GM21619 (cell line): ENCODE measurements around the gene LRFN3.
"Not testable (repeated sequence)": the region's sequence is repeated elsewhere in the genome, so short reads cannot be mapped to it uniquely, and the experiment has no call there.

Experiments
- ATAC-seq: cut with Tn5 transposase; IDR thresholded peaks from one replicate; pipeline ENCODE4 v1.9.1; 2021; ENCODE audit not compliant: unreplicated experiment

LRFN3 gene

DNA sequence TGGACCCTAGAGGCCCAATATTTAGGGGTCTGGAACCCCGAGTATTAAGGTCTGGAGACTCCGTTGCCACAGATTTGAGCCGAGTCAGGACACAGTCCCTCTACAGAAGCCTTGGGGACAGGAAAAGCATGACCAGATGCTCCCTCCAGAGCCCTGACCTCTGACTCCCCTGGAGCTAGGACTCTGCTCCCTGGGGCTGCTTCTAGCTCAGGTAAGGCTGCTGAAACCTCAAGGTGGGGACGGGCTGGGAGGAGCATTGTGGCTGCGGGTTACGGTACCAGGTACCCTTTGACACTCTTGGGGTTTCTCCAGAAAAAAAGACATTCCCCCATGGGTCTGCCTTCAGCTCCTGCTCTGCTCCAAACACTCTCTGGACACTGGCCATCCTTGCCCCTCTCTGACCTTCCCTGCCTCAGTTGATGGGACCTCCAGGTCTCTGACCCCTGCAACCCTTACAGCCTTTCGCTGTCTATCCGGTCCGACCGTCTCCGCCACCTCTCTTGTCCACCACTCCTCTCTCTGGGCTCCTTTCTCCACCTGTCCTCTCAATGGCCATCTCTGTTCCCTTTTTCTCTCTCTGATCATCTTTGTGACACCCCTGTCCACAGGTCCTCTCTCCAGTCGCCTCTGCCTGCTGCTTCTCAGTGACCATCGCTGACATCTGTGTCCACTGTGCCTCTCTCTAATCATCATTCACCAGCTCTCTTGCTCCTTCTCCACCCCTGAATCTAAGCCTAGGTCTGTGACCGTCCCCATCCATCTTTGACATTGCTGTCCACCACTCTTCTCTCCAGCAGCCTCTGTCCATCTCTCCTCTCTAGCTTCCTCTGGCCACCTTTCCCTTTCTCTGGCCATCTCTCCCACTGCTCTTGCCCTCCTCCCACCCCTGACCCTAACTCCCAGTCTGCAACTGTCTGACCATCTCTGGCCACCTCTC lies 1.4 kb downstream of the LRFN3 start:
- no peak for ATAC-seq

DNA sequence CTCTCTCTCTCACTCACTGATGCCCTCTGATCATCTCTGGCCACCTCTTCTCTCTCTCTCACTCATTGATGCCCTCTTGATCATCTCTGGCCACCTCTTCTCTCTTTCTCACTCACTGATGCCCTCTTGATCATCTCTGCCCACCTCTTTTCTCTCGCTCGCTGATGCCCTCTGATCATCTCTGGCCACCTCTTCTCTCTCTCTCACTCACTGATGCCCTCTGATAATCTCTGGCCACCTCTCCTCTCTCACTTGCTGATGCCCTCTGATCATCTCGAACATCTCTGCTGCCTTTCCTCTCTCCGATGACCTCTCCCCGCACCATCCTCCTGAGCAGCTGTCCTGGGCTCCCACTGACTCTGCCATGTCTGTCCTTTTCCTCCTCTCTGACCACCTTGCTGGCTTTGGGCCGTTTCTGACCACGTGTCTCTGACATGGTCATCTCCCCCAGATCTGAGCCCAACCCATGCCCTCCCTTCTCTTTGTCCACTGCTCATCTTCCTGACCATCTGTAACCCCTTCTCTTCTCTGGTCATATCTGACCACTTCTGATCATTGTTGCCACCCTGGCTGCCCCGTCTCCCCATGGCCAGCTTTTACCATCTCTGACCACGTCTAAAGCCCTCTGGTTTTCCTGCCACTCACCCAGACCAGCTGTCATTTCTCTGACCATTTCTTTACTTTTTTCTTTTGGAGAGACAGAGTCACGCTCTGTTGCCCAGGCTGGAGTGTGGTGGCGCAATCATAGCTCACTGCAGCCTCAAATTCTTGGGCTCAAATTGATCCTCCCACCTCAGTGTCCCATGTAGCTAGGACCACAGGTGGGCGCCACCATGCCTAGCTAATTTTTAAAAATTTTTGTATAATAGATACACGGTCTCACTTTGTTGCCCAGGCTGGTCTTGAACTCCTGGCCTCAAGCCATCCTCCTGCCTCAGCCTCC lies 2.4 kb downstream of the LRFN3 start:
- ATAC-seq, result no peak

DNA sequence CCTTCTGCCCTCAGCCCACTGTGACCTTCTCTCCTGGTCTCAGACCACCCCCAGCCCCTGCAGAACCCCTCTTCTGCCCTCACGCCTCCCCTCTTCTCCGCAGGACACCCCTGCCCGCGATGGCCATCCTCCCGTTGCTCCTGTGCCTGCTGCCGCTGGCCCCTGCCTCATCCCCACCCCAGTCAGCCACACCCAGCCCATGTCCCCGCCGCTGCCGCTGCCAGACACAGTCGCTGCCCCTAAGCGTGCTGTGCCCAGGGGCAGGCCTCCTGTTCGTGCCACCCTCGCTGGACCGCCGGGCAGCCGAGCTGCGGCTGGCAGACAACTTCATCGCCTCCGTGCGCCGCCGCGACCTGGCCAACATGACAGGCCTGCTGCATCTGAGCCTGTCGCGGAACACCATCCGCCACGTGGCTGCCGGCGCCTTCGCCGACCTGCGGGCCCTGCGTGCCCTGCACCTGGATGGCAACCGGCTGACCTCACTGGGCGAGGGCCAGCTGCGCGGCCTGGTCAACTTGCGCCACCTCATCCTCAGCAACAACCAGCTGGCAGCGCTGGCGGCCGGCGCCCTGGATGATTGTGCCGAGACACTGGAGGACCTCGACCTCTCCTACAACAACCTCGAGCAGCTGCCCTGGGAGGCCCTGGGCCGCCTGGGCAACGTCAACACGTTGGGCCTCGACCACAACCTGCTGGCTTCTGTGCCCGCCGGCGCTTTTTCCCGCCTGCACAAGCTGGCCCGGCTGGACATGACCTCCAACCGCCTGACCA lies 3.3 kb downstream of the LRFN3 start:
- no peak for ATAC-seq

DNA sequence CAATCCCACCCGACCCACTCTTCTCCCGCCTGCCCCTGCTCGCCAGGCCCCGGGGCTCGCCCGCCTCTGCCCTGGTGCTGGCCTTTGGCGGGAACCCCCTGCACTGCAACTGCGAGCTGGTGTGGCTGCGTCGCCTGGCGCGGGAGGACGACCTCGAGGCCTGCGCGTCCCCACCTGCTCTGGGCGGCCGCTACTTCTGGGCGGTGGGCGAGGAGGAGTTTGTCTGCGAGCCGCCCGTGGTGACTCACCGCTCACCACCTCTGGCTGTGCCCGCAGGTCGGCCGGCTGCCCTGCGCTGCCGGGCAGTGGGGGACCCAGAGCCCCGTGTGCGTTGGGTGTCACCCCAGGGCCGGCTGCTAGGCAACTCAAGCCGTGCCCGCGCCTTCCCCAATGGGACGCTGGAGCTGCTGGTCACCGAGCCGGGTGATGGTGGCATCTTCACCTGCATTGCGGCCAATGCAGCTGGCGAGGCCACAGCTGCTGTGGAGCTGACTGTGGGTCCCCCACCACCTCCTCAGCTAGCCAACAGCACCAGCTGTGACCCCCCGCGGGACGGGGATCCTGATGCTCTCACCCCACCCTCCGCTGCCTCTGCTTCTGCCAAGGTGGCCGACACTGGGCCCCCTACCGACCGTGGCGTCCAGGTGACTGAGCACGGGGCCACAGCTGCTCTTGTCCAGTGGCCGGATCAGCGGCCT lies 4.1 kb downstream of the LRFN3 start:
- ATAC-seq, result no peak

DNA sequence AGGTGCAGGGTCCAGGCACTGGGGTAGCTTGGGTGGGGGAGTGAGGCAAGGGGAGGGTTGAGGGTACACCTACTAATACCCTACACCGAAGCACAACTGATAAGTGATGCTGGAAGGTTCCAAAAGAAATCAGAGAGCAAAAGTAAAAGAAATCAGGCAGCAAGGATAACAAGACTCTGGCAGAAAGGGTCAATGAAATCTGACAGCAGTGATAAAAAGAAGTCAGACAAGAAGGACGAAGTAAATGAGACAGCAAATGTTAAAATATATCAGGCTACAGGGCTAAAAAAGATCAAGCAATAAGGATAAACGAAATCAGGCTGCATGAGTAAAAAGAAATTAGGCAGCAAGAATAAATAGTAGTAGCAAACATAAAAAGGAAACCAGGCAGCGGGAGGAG lies 4.7 kb downstream of the LRFN3 start:
- ATAC-seq, result no peak

DNA sequence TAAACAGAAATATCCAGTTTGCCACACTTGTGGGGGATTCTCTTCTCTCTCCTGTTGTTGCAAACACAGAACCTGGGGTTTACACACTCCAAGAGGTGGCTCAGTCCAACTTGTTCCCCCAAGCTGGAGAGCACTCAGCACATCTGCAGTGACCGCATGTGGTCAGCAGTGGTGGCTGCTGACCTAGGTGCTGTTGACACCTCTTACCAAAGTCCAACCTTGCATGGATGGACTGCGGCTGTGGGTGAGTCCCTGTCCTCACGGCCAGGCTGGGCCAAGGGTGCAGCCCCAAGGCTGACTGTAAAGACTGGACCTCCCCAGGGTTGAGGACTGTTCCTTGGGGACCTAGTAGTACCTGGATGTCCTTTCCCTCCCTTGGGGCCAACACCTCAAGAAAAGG lies 6.1 kb downstream of the LRFN3 start:
- ATAC-seq, result no peak

DNA sequence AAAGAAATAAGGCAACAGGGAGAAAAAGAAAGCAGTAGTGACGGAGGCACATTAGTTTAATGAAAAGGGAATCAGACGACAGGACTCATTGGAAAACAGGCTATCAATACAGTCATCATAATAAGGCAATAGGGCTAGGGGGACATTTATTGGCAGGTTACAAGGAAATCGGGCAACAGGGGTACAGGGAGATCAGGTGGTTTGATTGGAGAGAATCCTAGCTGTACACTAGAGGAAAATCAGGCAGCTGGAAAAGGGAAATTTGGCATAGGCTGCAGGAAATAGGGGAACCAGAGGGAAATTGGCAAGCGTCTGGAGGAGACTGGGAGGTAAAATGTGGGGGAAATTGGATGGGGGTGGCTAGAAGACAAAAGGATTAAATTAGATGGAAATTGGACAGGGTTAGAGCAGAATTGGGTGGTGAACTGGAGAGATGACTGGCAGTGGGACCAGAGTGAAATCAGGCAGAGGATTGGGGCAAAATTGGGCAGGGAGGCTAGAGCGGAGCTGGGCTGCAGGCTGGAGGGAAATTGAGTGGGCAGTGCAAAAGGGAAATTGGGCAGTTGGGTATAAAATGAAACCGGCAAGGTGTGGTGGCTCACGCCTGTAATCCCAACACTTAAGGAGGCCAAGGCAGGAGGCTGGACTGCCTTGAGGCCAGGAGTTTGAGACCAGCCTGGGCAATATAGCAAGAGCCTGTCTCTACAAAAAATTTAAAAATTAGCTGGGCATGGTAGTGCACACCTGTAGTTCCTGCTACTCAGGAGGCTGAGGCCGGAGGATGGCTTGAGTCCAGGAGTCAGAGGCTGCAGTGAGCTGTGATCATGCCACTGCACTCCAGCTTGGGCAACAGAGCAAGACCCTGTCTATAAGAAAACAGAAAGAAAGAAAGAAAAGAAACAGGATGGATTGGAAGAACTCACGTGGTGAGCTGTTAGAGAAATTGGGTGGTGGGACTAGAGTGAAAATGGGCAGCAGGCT lies 7.4 kb downstream of the LRFN3 start:
- no peak for ATAC-seq

DNA sequence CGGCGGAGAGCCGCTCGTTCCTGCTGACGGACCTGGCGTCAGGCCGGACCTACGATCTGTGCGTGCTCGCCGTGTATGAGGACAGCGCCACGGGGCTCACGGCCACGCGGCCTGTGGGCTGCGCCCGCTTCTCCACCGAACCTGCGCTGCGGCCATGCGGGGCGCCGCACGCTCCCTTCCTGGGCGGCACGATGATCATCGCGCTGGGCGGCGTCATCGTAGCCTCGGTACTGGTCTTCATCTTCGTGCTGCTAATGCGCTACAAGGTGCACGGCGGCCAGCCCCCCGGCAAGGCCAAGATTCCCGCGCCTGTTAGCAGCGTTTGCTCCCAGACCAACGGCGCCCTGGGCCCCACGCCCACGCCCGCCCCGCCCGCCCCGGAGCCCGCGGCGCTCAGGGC lies 8.4 kb downstream of the LRFN3 start:
- no peak for ATAC-seq

DNA sequence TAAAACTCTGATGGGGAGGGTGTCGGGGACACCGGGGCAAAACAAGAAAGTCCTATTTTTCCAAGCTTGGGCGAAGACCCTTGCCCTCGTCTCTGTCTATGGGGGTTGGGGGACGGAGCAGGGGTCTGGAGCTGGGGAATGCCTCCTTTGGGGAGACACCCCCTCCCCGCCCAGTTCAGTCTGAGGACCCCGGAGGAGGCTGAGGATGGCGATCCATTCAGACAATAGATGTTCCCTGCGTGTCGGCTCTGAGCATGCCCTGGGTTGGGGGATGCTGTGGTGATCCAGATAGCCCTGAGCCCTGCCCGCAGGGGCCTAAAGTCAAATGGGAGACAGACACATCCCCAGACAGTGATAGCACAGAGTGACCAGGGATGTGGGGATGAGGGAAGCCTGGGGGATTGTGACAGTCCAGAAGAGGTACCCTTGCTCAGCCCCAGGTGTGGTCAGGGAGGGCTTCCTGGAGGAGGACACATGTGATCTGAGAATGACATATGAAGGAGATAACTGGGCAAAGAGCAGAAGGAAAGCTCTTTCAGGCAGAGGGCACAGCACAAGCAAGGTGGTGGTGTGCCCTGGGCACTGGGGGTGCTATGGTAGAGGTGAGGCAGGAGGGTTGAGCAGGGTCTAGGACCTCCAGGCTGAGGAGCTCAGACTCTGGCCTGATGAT lies 9.1 kb downstream of the LRFN3 start:
- ATAC-seq, result no peak

DNA sequence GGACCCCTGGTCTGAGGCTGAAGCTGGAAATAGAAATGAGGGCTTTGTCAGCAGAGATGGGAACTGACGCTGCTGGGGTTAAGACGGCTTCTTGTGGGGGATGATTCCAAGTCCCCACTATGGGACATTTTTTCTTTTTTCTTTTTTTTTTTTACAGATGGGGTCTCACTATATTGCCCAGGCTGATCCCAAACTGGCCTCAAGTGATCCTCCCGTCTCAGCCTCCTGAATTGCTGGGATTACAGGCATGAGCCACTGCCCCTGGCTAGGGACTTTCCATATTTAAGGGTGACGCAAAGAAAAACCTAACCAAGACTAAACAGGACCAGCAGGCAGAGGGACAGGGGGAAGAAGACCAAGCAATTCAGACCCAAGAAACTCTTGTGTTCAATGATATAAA lies 10.0 kb downstream of the LRFN3 start:
- no peak for ATAC-seq

DNA sequence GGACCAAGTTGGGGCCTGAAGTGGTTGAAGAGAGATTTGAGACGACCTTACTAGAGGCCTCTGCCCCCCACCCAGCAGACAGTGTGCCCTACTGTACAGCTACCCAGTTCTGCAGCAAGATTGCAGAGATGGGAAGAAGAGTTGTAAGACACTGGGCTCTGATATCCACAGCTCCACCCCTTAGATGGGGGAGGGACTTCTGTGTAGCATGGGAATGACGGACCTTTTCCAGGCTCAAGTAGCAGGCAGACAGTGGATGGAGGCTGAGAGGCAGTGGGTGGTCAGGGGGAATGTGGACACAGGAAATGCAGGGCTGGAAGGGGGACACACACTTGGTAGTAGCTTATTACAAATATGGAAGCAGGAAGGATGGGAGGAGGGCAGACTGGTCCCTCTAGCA lies 13.0 kb downstream of the LRFN3 start:
- ATAC-seq, result no peak

DNA sequence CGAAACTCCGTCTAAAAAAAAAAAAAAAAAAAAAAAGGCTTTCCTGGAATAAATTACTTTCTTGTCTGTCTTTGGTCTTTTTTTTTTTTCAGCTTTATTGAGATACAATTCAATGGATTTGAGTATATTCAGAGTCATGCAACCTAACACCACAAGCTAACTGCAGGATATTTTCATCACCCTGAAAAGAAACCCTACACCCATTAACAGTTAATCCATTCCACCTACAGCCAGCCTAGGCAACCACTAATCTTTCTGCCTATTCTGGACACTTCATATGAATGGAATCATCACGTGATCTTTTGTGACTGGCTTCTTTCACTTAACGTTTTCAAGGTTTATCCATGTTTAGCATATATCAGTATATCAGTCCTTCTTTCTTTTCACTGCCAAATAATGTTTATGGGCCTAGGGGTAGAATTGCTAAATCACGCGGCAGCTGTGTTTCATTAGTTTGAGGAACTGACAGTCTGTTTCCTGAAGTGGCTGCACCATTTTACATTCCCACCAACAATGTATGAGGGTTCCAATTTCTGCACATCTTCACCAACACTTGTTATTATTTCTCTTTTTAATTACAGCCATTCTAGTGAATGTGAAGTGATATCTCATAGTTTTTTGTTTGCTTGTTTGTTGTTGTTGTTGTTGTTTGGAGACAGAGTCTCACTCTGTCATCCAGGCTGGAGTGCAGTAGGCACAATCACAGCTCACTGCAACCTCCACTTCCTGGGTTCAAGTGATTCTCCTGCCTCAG lies 19.9 kb downstream of the LRFN3 start:
- ATAC-seq, result no peak

DNA sequence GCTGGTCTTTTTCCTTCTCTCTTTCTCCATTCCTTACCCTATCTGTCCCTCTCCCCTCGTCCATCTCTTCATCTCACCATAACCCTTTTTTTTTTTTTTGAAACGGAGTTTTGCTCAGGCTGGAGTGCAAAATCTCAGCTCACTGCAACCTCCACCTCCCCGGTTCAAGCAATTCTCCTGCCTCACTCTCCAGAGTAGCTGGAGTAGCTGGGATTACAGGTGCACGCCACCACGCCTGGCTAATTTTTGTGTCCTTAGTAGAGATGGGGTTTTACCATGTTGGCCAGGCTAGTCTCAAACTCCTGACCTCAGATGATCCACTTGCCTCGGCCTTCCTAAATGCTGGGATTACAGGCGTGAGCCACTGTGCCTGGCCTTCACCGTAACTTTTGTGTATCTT lies 21.2 kb downstream of the LRFN3 start:
- ATAC-seq, result not testable (repeated sequence)

DNA sequence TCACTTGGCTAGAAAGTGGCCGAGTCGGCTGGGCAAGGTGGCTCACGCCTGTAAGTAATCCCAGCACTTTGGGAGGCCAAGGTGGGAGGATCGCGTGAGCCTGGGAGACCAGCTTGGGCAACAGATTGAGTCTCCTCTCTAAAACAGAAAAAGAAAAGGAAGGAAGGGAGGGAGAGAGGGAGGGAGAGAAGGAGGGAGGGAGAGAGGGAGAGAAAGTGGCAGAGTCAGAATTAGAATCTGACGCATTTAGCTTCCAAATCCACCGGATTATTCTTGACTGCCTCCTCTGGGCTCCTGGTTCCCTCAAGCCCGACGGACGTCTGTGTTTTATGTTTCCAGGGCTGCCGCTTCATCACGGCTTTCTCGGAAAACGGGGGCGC lies 22.5 kb downstream of the LRFN3 start:
- no peak for ATAC-seq

DNA sequence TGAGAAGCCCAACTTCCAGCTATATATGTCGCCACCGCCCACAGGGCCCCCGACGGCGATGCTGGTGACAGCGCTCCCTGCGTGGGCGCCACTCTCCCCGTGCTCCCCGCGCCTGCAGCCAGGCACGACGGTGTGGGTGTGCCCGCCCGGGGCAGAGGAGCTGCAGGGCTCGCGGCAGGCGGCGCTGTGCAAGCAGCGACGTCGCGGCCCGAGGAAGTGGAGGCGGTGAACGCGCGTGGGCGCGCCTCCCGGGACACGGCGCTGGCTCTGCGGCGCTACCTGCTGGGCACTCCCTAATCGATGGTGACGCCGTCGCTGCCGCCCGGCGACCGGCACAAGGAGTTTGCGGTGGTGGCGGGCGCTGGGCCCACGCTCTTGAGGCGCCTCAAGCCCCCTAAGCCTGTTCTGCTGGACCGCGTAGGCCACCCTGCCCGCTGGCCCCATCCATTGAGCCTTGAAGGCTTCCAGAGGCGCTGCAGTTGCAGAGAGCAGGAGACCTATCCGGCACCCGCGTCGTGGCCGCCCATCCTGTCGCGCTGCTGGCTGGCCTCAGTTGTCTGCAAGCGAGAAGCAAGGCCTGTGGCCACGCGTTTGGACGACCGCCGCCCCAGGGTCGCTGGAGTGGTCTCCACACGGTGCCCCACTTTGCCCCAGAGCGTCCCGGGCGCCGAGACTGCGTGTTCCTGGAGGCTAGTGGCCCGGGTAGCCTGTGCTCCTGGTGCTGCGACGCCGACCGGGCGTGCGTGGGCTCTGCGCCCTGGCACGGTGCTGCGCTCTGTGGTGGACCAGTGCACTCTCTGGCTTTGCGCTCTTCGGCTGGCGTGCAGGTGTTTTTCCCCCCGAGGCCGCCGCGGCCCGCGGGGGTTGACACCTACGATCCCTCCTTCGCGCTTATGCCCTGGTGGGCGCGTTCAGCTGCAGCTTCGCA lies 23.1 kb downstream of the LRFN3 start:
- no peak for ATAC-seq

DNA sequence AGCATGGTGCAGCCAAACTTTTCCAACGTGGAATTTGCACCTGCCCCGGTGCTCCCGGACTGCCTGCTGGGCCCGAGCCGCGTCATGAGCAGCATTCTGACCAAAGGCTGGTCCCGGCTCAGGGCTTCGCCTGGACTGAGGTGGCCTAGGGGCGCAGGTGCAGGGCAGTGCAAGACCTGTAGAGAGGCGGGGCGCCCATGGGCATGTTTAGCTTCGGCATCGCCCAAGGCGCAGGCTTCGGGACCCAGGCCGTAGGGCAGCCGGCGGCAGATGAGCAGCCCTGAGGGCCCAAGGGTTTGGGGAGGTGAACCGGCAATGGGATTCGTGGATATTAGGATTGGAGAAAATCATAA lies 23.8 kb downstream of the LRFN3 start:
- ATAC-seq, result no peak

DNA sequence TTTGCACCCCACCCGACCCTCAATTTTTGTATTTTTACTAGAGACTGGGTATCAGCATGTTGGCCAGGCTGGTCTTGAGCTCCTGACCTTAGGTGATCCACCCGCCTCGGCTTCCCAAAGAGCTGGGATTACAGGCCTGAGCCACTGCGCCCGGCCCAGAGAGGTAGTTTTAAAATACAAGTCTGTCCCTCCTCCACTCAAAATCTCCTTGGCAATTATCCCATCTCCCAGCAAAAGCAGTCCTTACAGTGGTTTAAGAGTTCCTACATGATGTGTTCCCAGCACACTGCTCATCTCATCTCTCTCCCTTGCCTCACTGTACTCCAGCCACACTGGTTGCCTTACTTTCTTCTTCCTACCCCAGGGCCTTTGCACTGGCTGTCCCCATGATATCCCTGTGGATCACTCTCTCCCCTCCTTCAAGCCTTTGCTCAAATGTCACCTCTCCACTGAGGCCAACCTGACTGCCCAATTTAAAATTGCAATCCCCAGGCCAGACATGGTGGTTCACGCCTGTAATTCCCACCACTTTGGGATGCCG lies 24.3 kb downstream of the LRFN3 start:
- no peak for ATAC-seq
